IMR-90 (cell line): ENCODE data around the gene HIKESHI.

Experiments used
- CEBPB ChIP-seq: IDR thresholded peaks from 2 replicates; pipeline ENCODE4 v1.6.1; 2012; ENCODE audit warnings: low read depth, low read length, improper control_type of control experiment
- FOS ChIP-seq: fragments of 150-350 bp; IDR thresholded peaks from 2 replicates; pipeline ENCODE4 v1.6.1; 2016; ENCODE audit warnings: low read depth, low read length
- POLR2A ChIP-seq: IDR thresholded peaks from 2 replicates; pipeline ENCODE4 v1.6.1; 2012; ENCODE audit warnings: mild to moderate bottlenecking, low read depth, low read length
- RCOR1 ChIP-seq: IDR thresholded peaks from 2 replicates; pipeline ENCODE4 v1.6.1; 2012; ENCODE audit warnings: mild to moderate bottlenecking, low read length, improper control_type of control experiment; ENCODE audit not compliant: insufficient replicate concordance
- USF2 ChIP-seq: fragments of 150-350 bp; IDR thresholded peaks from 2 replicates; pipeline ENCODE4 v1.6.1; 2017; ENCODE audit warnings: mild to moderate bottlenecking, antibody characterized with exemption, low read length, low read depth
- TF ChIP-seq, protein P1 (sequence below): conservative IDR thresholded peaks from 2 replicates; pipeline ENCODE4 v1.5.1; 2012; ENCODE audit warnings: mild to moderate bottlenecking, low read depth, low read length, improper control_type of control experiment

DNA sequence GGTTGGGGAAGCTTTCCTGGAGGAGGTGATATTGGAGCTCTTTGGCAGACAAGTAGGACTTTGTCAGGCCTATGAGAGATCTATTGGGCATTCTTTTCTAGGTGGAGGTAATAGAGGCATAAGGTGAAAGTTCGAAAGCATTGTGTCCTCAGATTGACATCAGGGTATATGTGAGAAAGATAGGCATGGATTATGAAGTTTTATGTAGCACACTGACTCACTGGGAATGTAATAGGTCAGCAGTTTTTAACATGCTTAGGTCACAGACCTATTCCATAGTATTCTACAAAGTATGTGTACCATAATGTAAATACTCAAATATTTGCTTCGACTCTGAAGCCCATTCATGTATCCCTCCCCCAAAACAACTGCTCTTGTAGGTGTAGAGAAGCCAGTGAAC is 11.8 kb downstream of the HIKESHI start:
- TF ChIP-seq, protein P1, sequence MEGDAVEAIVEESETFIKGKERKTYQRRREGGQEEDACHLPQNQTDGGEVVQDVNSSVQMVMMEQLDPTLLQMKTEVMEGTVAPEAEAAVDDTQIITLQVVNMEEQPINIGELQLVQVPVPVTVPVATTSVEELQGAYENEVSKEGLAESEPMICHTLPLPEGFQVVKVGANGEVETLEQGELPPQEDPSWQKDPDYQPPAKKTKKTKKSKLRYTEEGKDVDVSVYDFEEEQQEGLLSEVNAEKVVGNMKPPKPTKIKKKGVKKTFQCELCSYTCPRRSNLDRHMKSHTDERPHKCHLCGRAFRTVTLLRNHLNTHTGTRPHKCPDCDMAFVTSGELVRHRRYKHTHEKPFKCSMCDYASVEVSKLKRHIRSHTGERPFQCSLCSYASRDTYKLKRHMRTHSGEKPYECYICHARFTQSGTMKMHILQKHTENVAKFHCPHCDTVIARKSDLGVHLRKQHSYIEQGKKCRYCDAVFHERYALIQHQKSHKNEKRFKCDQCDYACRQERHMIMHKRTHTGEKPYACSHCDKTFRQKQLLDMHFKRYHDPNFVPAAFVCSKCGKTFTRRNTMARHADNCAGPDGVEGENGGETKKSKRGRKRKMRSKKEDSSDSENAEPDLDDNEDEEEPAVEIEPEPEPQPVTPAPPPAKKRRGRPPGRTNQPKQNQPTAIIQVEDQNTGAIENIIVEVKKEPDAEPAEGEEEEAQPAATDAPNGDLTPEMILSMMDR, result no peak
- TF ChIP-seq POLR2A (no peak), FOS (no peak), CEBPB (no peak), USF2 (no peak), RCOR1 (no peak)
